NT2/D1 (cell line): ENCODE measurements around the gene RAD51C.
A peak's percentile ranks its signal among the peaks of the same experiment; 100 is the strongest.

Experiments
- DNase-seq: peaks from one replicate; pipeline ENCODE4 v3.0.0-alpha.2; 2011; ENCODE audit warnings: low read depth, low spot score
- H3K27me3 ChIP-seq: 2 replicates; pipeline ENCODE4 v1.6.0; 2011; ENCODE audit warnings: mild to moderate bottlenecking; ENCODE audit not compliant: insufficient read length, insufficient read depth
- H3K36me3 ChIP-seq: 2 replicates; pipeline ENCODE4 v1.6.1; 2011; ENCODE audit warnings: mild to moderate bottlenecking, low read length, mixed read lengths; ENCODE audit not compliant: insufficient read depth, insufficient read length
- H3K4me1 ChIP-seq: 2 replicates; pipeline ENCODE4 v1.5.1; 2011; ENCODE audit not compliant: insufficient read depth, insufficient read length
- H3K4me3 ChIP-seq: 2 replicates; pipeline ENCODE4 v1.5.1; 2011; ENCODE audit warnings: low read depth; ENCODE audit not compliant: insufficient read length
- H3K9ac ChIP-seq: 2 replicates; pipeline ENCODE4 v1.6.0; 2011; ENCODE audit warnings: low read depth; ENCODE audit not compliant: insufficient read length
- H3K9me3 ChIP-seq: 2 replicates; pipeline ENCODE4 v1.5.1; 2011; ENCODE audit warnings: mild to moderate bottlenecking, low read length; ENCODE audit not compliant: insufficient read depth
- SUZ12 ChIP-seq: IDR thresholded peaks from 2 replicates; pipeline ENCODE4 v1.6.1; 2011; ENCODE audit not compliant: insufficient read length, insufficient read depth; ENCODE audit errors: extremely low read depth
- YY1 ChIP-seq: IDR thresholded peaks from 2 replicates; pipeline ENCODE4 v1.6.1; 2011; ENCODE audit not compliant: insufficient read length, insufficient read depth
- ZNF274 ChIP-seq: IDR thresholded peaks from 2 replicates; pipeline ENCODE4 v1.6.1; 2011; ENCODE audit warnings: mild to moderate bottlenecking, low read depth, low read length

The RAD51C gene

GRCh38 chr17:58753026-58753425 is 60.6 kb downstream of the RAD51C start:
- Histone ChIP-seq H3K4me1 (no peaks in the 10 kb centered on the region), H3K36me3 (no peaks in the 10 kb centered on the region), H3K9ac (no peak overlapping the region), H3K9me3 (no peaks in the 10 kb centered on the region), H3K27me3 (peaks cover 29% of the 10 kb centered on the region), H3K4me3 (no peak overlapping the region)
- no peak for DNase-seq
- TF ChIP-seq SUZ12 (no peak), ZNF274 (no peak), YY1 (no peak)

- Histone ChIP-seq H3K9ac (no peak overlapping the region), H3K4me3 (peak overlapping the region; percentile 72), H3K4me1 (no peaks in the 10 kb centered on the region), H3K36me3 (no peaks in the 10 kb centered on the region), H3K9me3 (no peaks in the 10 kb centered on the region), H3K27me3 (peaks cover 36% of the 10 kb centered on the region)
- DNase-seq = no peak
- TF ChIP-seq SUZ12 (no peak), ZNF274 (no peak), YY1 (no peak)
Measured at GRCh38 chr17:58755269-58755576, 62.8 kb downstream of the RAD51C start.

- Histone ChIP-seq H3K9me3 (no peaks in the 10 kb centered on the region), H3K36me3 (no peaks in the 10 kb centered on the region), H3K27me3 (peaks cover 36% of the 10 kb centered on the region), H3K4me1 (no peaks in the 10 kb centered on the region), H3K4me3 (peak within 1 kb of the TSS; percentile 72), H3K9ac (peak within 1 kb of the TSS; percentile 79)
- TF ChIP-seq SUZ12 = no peak
- TF ChIP-seq YY1 = no peak
- no peak for TF ChIP-seq ZNF274
- DNase-seq = peak; percentile 74
Measured at GRCh38 chr17:58755577-58756245, 63.3 kb downstream of the RAD51C start, which contains the start of gene PPM1E. Gene PPM1E, plus strand, starts transcription at chr17:58755854.

GRCh38 chr17:58756246-58757161 is 64.1 kb downstream of the RAD51C start:
- H3K27me3 ChIP-seq = peaks cover 36% of the 10 kb centered on the region
- TF ChIP-seq ZNF274 = no peak
- TF ChIP-seq SUZ12 = peak; percentile 68

GRCh38 chr17:58757162-58757613 is 64.8 kb downstream of the RAD51C start:
- no peaks in the 10 kb centered on the region for H3K9me3 ChIP-seq
- peak overlapping the region; percentile 72 for H3K4me3 ChIP-seq
- DNase-seq = no peak
- TF ChIP-seq SUZ12 = no peak
- TF ChIP-seq YY1 = no peak
- no peak for TF ChIP-seq ZNF274
- H3K36me3 ChIP-seq = no peaks in the 10 kb centered on the region
- H3K9ac ChIP-seq = peak overlapping the region; percentile 79
- H3K27me3 ChIP-seq = peaks cover 36% of the 10 kb centered on the region
- H3K4me1 ChIP-seq = no peaks in the 10 kb centered on the region

More at GRCh38 chr17:58756246-58757161, 64.1 kb downstream of the RAD51C start:
- Histone ChIP-seq H3K4me3 (peak overlapping the region; percentile 72), H3K9me3 (no peaks in the 10 kb centered on the region), H3K9ac (peak overlapping the region; percentile 79), H3K4me1 (no peaks in the 10 kb centered on the region), H3K36me3 (no peaks in the 10 kb centered on the region)
- DNase-seq = no peak

- DNase-seq = no peak
- H3K27me3 ChIP-seq = peaks cover 32% of the 10 kb centered on the region
- no peak for TF ChIP-seq ZNF274
- TF ChIP-seq YY1 = no peak
- TF ChIP-seq SUZ12 = no peak
Measured at GRCh38 chr17:58758890-58759289, 66.5 kb downstream of the RAD51C start.

GRCh38 chr17:58759522-58759921 is 67.1 kb downstream of the RAD51C start:
- H3K9ac ChIP-seq = no peak overlapping the region
- H3K9me3 ChIP-seq = no peaks in the 10 kb centered on the region
- peaks cover 31% of the 10 kb centered on the region for H3K27me3 ChIP-seq
- no peak for DNase-seq
- no peaks in the 10 kb centered on the region for H3K4me1 ChIP-seq
- H3K4me3 ChIP-seq = no peak overlapping the region
- no peak for TF ChIP-seq SUZ12
- no peak for TF ChIP-seq ZNF274
- TF ChIP-seq YY1 = no peak
- H3K36me3 ChIP-seq = no peaks in the 10 kb centered on the region

More at GRCh38 chr17:58758890-58759289, 66.5 kb downstream of the RAD51C start:
- Histone ChIP-seq H3K36me3 (no peaks in the 10 kb centered on the region), H3K9me3 (no peaks in the 10 kb centered on the region), H3K4me1 (no peaks in the 10 kb centered on the region), H3K9ac (no peak overlapping the region), H3K4me3 (no peak overlapping the region)
